HG02938 (cell line): ENCODE data around the gene COL8A1.
"Not testable (repeated sequence)": the region's sequence is repeated elsewhere in the genome, so short reads cannot be mapped to it uniquely, and the experiment has no call there.

ENCODE experiments used
- ATAC-seq: cut with Tn5 transposase; IDR thresholded peaks from one replicate; pipeline ENCODE4 v1.9.1; 2021; ENCODE audit warnings: mild to moderate bottlenecking, moderate library complexity; ENCODE audit not compliant: unreplicated experiment

The COL8A1 gene

DNA sequence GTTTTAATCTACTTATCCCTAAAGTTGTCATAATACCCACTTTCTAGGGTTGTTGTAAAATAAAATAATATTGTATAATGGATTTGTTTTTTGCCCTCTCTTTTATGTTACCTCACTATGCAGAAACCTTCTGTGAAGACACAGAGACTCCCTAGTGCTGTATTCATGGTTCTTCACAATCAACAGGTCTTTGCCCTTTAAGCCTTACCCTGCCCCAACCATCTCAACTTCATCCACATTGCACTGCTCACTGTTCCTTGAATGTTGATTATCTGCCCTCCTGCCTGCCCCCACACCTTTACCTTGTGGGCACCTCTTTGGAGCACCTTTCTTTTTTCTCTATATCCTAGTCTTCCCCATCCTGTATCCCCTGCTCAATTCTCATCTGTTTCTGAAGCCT is 200.4 kb downstream of the COL8A1 start:
- no peak for ATAC-seq

DNA sequence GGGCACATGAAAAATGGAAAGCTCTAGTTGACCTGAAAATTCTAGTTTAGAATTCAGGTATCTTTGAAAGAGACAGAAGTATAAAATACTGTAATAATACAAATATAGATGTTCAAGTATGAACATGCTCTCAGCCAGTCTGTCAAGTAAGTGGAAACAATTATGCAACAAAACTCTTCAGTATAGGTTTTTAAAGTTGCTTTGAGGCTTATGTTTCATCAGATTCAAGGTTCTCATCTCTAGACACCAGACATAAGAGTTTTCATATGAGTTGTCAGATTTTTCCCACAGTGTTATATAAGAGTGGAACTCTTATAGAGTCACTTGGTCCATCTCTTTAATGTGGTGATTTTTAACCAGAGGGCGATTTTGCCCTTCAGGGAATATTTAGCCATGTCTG is 201.2 kb downstream of the COL8A1 start:
- ATAC-seq, result no peak

DNA sequence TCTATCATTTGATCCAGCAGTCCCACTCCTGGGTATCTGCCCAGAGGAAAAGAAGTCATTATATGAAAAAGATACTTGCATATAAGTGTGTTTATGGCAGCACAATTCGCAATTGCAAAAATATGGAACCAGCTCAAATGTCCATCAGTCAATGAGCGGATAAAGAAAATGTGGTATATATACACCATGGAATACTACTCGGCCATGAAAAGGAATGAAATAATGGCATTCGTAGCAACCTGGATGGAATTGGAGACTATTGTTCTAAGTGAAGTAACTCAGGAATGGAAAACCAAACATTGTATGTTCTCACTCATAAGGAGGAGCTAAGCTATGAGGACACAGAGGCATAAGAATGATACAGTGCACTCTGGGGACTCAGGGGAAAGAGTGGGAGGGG is 203.6 kb downstream of the COL8A1 start:
- ATAC-seq, result not testable (repeated sequence)

DNA sequence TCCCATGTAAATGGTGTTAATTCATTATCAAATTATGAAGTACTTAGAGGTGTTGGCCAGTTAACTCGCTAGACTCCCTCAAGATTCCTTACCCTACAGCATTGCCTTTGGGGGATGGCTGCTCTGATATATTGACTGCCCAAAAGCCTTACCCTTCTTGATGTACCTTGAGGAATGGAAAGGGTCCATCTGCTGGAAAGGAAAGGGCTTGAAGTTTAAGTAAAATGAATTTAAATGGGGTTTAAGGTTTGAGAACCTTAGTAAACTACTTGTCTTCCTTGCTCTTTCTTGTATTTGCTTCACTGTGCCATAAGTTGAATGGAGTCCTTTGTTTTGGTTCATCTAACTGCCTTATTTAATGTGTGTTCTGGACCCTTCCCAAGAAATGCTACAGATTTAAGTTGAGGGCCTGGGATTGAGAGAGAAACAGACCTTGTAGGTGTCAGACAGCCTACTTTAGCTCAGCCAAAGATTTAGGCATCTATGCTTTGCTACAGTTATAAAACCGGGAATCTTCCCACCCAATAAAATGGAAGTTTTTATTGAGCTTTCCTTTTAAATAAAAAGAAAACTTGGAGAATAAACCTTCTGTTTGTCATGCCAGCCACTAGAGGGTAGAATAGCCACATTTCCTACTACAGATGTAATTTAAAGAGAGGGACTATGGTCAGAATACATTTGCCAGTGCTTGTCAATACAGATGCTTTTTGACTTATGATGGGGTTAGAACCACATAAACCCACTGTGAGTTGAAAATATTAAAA is 204.6 kb downstream of the COL8A1 start:
- peak; percentile 64 for ATAC-seq

DNA sequence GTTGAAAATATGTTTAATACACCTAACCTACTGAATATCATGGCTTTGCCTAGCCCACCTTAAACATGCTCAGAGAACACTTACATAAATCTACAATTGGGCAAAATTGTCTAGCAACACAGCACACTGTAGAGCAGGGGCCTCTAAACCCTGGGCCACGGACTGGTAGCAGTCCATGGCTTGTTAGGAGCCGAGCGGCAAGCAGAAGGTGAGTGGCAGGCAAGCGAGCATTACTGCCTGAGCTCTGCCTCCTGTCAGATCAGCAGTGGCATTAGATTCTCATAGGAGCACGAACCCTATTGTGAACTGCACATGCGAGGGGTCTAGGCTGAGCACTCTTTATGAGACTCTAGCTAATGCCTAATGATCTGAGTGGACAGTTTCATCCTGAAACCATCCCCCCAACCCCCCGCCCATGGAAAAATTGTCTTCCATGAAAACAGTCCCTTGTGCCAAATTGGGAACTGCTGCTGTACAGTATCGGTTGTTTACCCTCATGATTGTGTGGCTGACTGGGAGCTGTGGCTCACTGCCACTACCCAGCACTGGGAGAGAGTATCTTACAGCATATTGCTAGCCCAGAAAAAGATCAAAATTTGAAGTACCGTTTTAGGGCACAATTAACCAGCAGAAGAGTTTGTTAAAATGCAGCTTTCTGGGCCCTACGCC is 205.3 kb downstream of the COL8A1 start:
- no peak for ATAC-seq

DNA sequence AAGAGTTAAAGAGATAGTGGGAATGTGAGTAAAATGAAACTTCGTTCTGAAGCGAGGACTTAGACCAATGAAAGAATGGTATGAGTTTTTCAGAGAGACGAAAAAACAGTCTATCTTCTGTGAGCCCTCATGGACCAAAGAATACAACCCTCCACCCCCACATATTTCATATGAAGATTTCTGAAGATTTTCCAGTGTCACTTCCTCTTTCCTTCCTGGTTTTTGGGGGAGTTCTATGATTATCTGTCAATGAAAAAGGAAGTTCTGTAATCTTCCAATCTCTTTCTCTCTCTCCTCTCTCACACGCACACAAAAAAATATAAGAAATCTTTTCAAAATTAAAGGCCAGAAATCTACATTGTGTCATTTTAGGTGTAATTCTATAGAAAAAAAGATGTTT is 206.9 kb downstream of the COL8A1 start:
- no peak for ATAC-seq

DNA sequence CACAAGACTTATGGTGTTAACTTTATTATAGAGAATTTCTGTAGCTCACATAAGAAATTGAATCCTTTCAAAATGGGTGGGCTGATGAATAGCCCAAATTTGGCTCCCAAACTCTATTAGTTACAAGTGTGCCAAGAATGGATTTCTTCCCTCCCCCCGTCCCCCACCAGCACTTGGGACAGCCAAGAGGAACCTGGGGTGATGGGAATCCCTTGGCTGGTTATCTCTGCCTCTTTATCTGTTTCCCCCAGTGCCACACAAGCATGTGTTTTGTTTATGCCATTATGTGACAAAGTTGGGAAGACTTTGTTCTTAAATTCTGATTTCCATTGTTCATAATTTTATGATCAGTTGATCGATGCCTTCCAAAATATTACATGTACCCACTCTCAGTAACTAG is 207.6 kb downstream of the COL8A1 start:
- ATAC-seq, result no peak

DNA sequence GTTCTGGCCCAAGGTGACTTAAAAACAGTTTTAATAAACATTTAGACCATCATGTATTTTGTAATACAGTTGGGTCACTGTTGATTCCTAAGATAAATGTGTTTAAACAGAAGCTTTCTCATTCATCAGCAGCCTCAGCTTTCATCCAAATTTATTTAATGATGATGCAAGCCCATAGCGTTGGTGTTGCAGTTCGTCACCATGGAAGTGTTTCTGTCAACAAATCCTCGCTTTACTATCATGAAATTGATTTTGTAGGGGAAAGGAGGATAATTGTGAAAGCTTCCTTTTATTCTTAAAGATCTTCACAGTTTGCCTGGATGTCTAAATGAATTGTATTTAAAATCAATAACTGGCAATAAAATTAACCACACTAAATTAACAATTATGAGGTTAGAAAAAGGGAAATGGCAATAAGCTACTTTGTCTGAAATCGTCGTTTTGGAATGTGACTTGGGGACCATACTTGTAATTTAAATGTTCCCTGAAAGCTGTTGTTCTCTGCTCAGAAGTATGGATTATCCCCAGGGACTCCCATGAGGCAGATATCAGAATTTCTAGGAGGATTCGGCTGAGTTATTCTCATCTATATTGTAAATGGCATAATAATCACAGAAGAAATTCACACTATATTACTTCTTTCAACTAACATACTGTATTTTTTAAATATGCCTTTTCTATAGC is 208.2 kb downstream of the COL8A1 start:
- no peak for ATAC-seq

DNA sequence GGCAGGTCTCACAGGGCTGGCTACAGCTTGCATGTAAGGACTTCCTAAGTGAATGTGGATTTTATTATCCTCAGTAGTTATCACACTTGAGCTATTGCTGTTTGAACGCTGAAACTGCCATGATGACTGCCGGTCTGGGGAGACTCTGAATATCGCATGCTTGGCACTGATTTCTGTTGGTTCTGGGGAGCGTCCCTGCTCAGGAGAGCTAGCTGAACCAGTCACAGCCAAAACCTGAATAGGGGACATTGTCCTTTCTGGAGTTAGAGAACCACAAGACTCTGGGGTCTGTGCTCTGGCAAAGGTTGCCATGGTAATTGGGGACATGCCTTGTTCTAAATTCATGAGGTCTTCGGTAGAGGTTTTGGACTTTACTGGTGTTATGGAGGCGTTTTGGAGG is 210.0 kb downstream of the COL8A1 start:
- no peak for ATAC-seq
